K562 (cell line): Measurements from ENCODE around the gene TRNAU1AP. TPM values are rescaled to one million over a fixed set of nuclear protein-coding genes. Genes with fewer than 3 reads are reported as not detected.
A peak's percentile ranks its signal among the peaks of the same experiment; 100 is the strongest.

Source experiments
- ARHGAP35 ChIP-seq: fragments of 450-650 bp; IDR thresholded peaks from 2 replicates; pipeline ENCODE4 v1.6.1; 2018; ENCODE audit not compliant: partially characterized antibody
- CHD1 ChIP-seq: fragments of 200-600 bp; sonication (generic); IDR thresholded peaks from one replicate; pipeline ENCODE4 v1.6.1; 2012; ENCODE audit warnings: mild to moderate bottlenecking, moderate library complexity, low read length, inconsistent platforms
- CREB1 ChIP-seq, 2 experiments: sonication (generic) in 1 of 2; formaldehyde crosslinking in 1 of 2; IDR thresholded peaks; 2 replicates each; pipeline versions ENCODE4 v1.6.1 to v1.8.0; 2012 to 2022; ENCODE audit warnings: inconsistent platforms in 1 of 2, mild to moderate bottlenecking in 1 of 2, missing genetic modification reagents in 1 of 2, moderate library complexity in 1 of 2
- DIDO1 ChIP-seq: fragments of 450-650 bp; IDR thresholded peaks from 2 replicates; pipeline ENCODE4 v1.6.1; 2016; ENCODE audit warnings: low read depth, missing biosample characterization, missing genetic modification characterization
- EGR1 ChIP-seq: fragments of 450-650 bp; conservative IDR thresholded peaks from 2 replicates; pipeline ENCODE4 v1.6.1; 2017; ENCODE audit warnings: mild to moderate bottlenecking
- ETV1 ChIP-seq: fragments of 450-650 bp; conservative IDR thresholded peaks from 2 replicates; pipeline ENCODE4 v1.6.1; 2016; ENCODE audit warnings: missing genetic modification characterization, control low read depth, low read depth, missing compliant biosample characterization
- FOSL1 ChIP-seq: fragments of 200-800 bp; sonication (Bioruptor generic); conservative IDR thresholded peaks from 2 replicates; pipeline ENCODE4 v1.6.1; 2016; ENCODE audit warnings: missing genetic modification characterization, missing compliant biosample characterization
- FOXJ2 ChIP-seq: fragments of 200-800 bp; sonication (Bioruptor generic); IDR thresholded peaks from 2 replicates; pipeline ENCODE4 v1.6.1; 2016; ENCODE audit warnings: missing genetic modification characterization, missing compliant biosample characterization
- HNRNPLL ChIP-seq: fragments of 200-400 bp; formaldehyde crosslinking; IDR thresholded peaks from 2 replicates; pipeline ENCODE4 v1.6.1; 2017; ENCODE audit warnings: low read length, low read depth, mild to moderate bottlenecking; ENCODE audit not compliant: poor library complexity, severe bottlenecking
- KHSRP ChIP-seq: fragments of 450-650 bp; IDR thresholded peaks from 2 replicates; pipeline ENCODE4 v1.6.1; 2017
- MAFK ChIP-seq: IDR thresholded peaks from 2 replicates; pipeline ENCODE4 v1.6.1; 2011; ENCODE audit warnings: low read length, improper control_type of control experiment
- MYBL2 ChIP-seq, 2 experiments: fragments of 450-650 bp in 1 of 2; sonication (generic) in 1 of 2; formaldehyde crosslinking in 1 of 2; IDR thresholded peaks; 2 replicates each; pipeline versions ENCODE4 v1.6.1 to v1.8.1; 2017 to 2022; ENCODE audit warnings: borderline replicate concordance in 1 of 2, inconsistent platforms in 1 of 2, low read depth in 1 of 2, mild to moderate bottlenecking in 1 of 2, missing genetic modification reagents in 1 of 2, moderate library complexity in 1 of 2
- NCOA4 ChIP-seq: fragments of 450-650 bp; IDR thresholded peaks from 2 replicates; pipeline ENCODE4 v1.6.1; 2018; ENCODE audit warnings: mild to moderate bottlenecking; ENCODE audit not compliant: partially characterized antibody
- NEUROD1 ChIP-seq: fragments of 150-350 bp; IDR thresholded peaks from 2 replicates; pipeline ENCODE4 v1.6.1; 2014; ENCODE audit warnings: borderline replicate concordance, low read length, low read depth; ENCODE audit not compliant: partially characterized antibody
- OTX1 ChIP-seq: fragments of 450-650 bp; formaldehyde crosslinking; IDR thresholded peaks from 2 replicates; pipeline ENCODE4 v1.4.0; 2022; ENCODE audit warnings: mild to moderate bottlenecking
- PRPF4 ChIP-seq: fragments of 200-400 bp; formaldehyde crosslinking; IDR thresholded peaks from one replicate; pipeline ENCODE4 v1.6.1; 2017; ENCODE audit warnings: low read length, low read depth, mild to moderate bottlenecking; ENCODE audit not compliant: insufficient read depth, poor library complexity, severe bottlenecking
- RBM39 ChIP-seq: fragments of 200-400 bp; formaldehyde crosslinking; optimal IDR thresholded peaks from 2 replicates; pipeline ENCODE3; 2018; ENCODE audit warnings: low read depth, low read length
- RUNX1 ChIP-seq: sonication (generic); IDR thresholded peaks from 2 replicates; pipeline ENCODE4 v1.6.1; 2016; ENCODE audit warnings: antibody characterized with exemption, low read depth
- SETDB1 ChIP-seq: IDR thresholded peaks from one replicate; pipeline ENCODE4 v1.6.1; 2012; ENCODE audit warnings: low read length, control low read depth, inconsistent platforms
- U2AF1 ChIP-seq: fragments of 200-400 bp; formaldehyde crosslinking; optimal IDR thresholded peaks from 2 replicates; pipeline ENCODE3; 2017; ENCODE audit warnings: mild to moderate bottlenecking, low read depth, low read length, moderate library complexity
- XRCC4 ChIP-seq: IDR thresholded peaks from one replicate; pipeline ENCODE4 v1.6.1; 2011; ENCODE audit not compliant: insufficient read depth, insufficient read length; ENCODE audit errors: extremely low read depth
- ZKSCAN3 ChIP-seq: fragments of 250-450 bp; sonication (Bioruptor Pico); IDR thresholded peaks from 2 replicates; pipeline ENCODE4 v1.4.0; 2020
- ZNF140 ChIP-seq: fragments of 250-450 bp; sonication (Bioruptor Pico); IDR thresholded peaks from 2 replicates; pipeline ENCODE4 v1.8.0; 2021; ENCODE audit warnings: moderate library complexity, mild to moderate bottlenecking, inconsistent platforms
- ZNF830 ChIP-seq: fragments of 250-450 bp; sonication (Bioruptor Pico); IDR thresholded peaks from 2 replicates; pipeline ENCODE4 v1.5.0; 2021; ENCODE audit warnings: mild to moderate bottlenecking
- polyA plus RNA-seq, 8 experiments: library from polyadenylated mRNA; depleted of rRNA in 4 of 8; stranded (reverse) in 5 of 8; unstranded in 3 of 8; fragments of >200 nt; fragmentation: Nextera tagmentation in 2 of 8; fragmentation: Illumina TruSeq in 1 of 8; extraction: Ambion mirVana in 2 of 8; extraction: Trizol in 1 of 8; gene quantifications; 2 replicates each; pipeline versions ENCODE4 v1.2.1 to v1.2.3, GENCODE V29; 2011 to 2014; ENCODE audit warnings: inconsistent platforms in 1 of 8, missing spikeins in 1 of 8
- total RNA-seq, 7 experiments: library from RNA; depleted of rRNA in 6 of 7; stranded (reverse); fragments of >200 nt in 6 of 7; fragmentation: Illumina TruSeq in 2 of 7; extraction: Trizol in 2 of 7; gene quantifications; 2 replicates each; pipeline versions ENCODE4 v1.2.1 to v1.2.3, GENCODE V29; 2011 to 2021; ENCODE audit warnings: low replicate concordance in 1 of 7
- TF ChIP-seq, protein P1 (sequence below): sonication (generic); formaldehyde crosslinking; IDR thresholded peaks from 2 replicates; pipeline ENCODE4 v1.9.0; 2022; ENCODE audit warnings: mild to moderate bottlenecking, missing genetic modification reagents
- TF ChIP-seq, protein P2 (sequence below), 2 experiments: fragments of 450-650 bp; conservative IDR thresholded peaks; 2 replicates each; pipeline ENCODE4 v1.6.1; 2017; ENCODE audit warnings: mild to moderate bottlenecking in 2 of 2, moderate library complexity in 2 of 2
- TF ChIP-seq, protein P3 (sequence below): fragments of 450-650 bp; formaldehyde crosslinking; IDR thresholded peaks from 2 replicates; pipeline ENCODE4 v1.4.0; 2022; ENCODE audit warnings: missing genetic modification characterization

Gene TRNAU1AP
- total and polyA plus RNA-seq, 9 of the 15 experiments (the other 6 are each of a cell fraction or from before 2014, with no cell fraction given): 34.9 to 110 (median 46.3) TPM

DNA sequence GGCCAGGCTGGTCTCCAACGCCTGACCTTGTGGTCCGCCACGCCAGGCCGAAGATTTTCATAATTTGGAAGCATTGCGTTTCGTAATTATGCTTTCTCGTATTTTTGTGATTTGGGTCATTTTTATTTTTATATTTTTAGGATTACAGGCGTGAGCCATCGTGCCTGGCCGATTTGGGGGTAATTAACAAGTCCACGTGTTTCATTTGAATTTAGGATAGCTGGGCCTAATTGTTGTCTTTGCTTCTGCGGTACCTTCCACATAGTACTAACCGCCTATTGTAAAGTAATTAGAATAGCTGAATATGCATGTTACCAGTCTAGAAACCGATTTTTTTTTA is 46.0 kb upstream of the TRNAU1AP start (continued):
- TF ChIP-seq MYBL2 (IDR thresholded peaks at IDR 0.05; ENCODE audit: low read depth): no peak
- TF ChIP-seq MYBL2 (CRISPR knock-in tag; IDR thresholded peaks at IDR 0.05; ENCODE audit: borderline replicate concordance): no peak
- TF ChIP-seq PRPF4: no peak
- no peak for TF ChIP-seq EGR1
- TF ChIP-seq OTX1 (CRISPR knock-in tag): no peak
- no peak for TF ChIP-seq RUNX1
- TF ChIP-seq NCOA4: no peak
- TF ChIP-seq NEUROD1: no peak
- no peak for TF ChIP-seq ZNF830 (CRISPR knock-in tag)
- TF ChIP-seq, protein P1, sequence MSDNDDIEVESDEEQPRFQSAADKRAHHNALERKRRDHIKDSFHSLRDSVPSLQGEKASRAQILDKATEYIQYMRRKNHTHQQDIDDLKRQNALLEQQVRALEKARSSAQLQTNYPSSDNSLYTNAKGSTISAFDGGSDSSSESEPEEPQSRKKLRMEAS (CRISPR knock-in tag): no peak
- TF ChIP-seq HNRNPLL: no peak
- TF ChIP-seq, protein P2, sequence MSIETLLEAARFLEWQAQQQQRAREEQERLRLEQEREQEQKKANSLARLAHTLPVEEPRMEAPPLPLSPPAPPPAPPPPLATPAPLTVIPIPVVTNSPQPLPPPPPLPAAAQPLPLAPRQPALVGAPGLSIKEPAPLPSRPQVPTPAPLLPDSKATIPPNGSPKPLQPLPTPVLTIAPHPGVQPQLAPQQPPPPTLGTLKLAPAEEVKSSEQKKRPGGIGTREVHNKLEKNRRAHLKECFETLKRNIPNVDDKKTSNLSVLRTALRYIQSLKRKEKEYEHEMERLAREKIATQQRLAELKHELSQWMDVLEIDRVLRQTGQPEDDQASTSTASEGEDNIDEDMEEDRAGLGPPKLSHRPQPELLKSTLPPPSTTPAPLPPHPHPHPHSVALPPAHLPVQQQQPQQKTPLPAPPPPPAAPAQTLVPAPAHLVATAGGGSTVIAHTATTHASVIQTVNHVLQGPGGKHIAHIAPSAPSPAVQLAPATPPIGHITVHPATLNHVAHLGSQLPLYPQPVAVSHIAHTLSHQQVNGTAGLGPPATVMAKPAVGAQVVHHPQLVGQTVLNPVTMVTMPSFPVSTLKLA (conservative IDR thresholded peaks at IDR 0.05): peak; percentile 14 to 54; a peak in 3 of 4 replicates
- TF ChIP-seq KHSRP: 0 out of 2 replicates have a peak, but pooled peaks have one; percentile 11
- no peak for TF ChIP-seq ZNF140
- TF ChIP-seq XRCC4: no peak
- peak; percentile 39 for TF ChIP-seq U2AF1
- TF ChIP-seq SETDB1: no peak
- peak; percentile 60 for TF ChIP-seq ARHGAP35
- no peak for TF ChIP-seq CREB1 (IDR thresholded peaks at IDR 0.05)
- 0 out of 2 replicates have a peak, but pooled peaks have one; percentile 40 for TF ChIP-seq CREB1 (CRISPR knock-in tag; IDR thresholded peaks at IDR 0.05)
- TF ChIP-seq, protein P3, sequence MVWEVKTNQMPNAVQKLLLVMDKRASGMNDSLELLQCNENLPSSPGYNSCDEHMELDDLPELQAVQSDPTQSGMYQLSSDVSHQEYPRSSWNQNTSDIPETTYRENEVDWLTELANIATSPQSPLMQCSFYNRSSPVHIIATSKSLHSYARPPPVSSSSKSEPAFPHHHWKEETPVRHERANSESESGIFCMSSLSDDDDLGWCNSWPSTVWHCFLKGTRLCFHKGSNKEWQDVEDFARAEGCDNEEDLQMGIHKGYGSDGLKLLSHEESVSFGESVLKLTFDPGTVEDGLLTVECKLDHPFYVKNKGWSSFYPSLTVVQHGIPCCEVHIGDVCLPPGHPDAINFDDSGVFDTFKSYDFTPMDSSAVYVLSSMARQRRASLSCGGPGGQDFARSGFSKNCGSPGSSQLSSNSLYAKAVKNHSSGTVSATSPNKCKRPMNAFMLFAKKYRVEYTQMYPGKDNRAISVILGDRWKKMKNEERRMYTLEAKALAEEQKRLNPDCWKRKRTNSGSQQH: peak; percentile 82; the same call in 1 of the 2 replicates
- no peak for TF ChIP-seq DIDO1 (tag)
- TF ChIP-seq MAFK: no peak
- no peak for TF ChIP-seq ZKSCAN3 (CRISPR knock-in tag)
- no peak for TF ChIP-seq ETV1 (tag)
- no peak for TF ChIP-seq FOSL1 (tag)
- TF ChIP-seq CHD1: peak; percentile 65
- no peak for TF ChIP-seq RBM39
- no peak for TF ChIP-seq FOXJ2 (tag)
